ENCODE results near the gene FTO. TPM values are rescaled to one million over a fixed set of nuclear protein-coding genes. Genes with fewer than 3 reads are reported as not detected.

The FTO gene
- total and polyA plus RNA-seq, 2 of the 13 experiments (the other 11 are each of a cell fraction or from before 2014, with no cell fraction given): 41.6 to 55.8 TPM

DNA sequence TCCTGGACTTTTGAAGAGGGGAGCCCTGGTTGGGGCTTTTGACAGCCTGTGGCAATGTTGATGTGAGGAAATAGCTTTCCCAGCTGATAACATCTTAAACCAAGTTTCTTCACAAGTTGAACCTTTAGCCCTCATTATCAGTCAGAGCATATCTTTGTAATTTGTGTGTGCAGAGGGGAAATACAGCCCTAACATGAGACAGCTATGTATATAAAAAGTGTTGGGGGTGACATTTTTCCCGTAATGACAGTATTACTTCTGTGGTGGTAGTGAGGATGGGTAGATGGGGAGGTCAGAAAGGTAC is 221.1 kb downstream of the FTO start (continued):
- TF ChIP-seq, protein P1, sequence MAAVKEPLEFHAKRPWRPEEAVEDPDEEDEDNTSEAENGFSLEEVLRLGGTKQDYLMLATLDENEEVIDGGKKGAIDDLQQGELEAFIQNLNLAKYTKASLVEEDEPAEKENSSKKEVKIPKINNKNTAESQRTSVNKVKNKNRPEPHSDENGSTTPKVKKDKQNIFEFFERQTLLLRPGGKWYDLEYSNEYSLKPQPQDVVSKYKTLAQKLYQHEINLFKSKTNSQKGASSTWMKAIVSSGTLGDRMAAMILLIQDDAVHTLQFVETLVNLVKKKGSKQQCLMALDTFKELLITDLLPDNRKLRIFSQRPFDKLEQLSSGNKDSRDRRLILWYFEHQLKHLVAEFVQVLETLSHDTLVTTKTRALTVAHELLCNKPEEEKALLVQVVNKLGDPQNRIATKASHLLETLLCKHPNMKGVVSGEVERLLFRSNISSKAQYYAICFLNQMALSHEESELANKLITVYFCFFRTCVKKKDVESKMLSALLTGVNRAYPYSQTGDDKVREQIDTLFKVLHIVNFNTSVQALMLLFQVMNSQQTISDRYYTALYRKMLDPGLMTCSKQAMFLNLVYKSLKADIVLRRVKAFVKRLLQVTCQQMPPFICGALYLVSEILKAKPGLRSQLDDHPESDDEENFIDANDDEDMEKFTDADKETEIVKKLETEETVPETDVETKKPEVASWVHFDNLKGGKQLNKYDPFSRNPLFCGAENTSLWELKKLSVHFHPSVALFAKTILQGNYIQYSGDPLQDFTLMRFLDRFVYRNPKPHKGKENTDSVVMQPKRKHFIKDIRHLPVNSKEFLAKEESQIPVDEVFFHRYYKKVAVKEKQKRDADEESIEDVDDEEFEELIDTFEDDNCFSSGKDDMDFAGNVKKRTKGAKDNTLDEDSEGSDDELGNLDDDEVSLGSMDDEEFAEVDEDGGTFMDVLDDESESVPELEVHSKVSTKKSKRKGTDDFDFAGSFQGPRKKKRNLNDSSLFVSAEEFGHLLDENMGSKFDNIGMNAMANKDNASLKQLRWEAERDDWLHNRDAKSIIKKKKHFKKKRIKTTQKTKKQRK (IDR thresholded peaks at IDR 0.05; ENCODE audit: low read length): no peak
- TF ChIP-seq RFX1 (IDR thresholded peaks at IDR 0.05) (no peak), FOXO1 (CRISPR knock-in tag; IDR thresholded peaks at IDR 0.05) (no peak), REL (CRISPR knock-in tag; conservative IDR thresholded peaks at IDR 0.05) (no peak), SP4 (CRISPR knock-in tag; IDR thresholded peaks at IDR 0.05) (no peak), HNF4A (CRISPR knock-in tag; IDR thresholded peaks at IDR 0.05) (peak; percentile 57), CENPT (CRISPR knock-in tag; IDR thresholded peaks at IDR 0.05; ENCODE audit: low read depth) (no peak), ZNF747 (CRISPR knock-in tag; IDR thresholded peaks at IDR 0.05; ENCODE audit: borderline replicate concordance) (no peak), SOX13 (IDR thresholded peaks at IDR 0.05) (no peak), SOX13 (CRISPR knock-in tag; conservative IDR thresholded peaks at IDR 0.05 in 1 of 2, IDR thresholded peaks at IDR 0.05 in 1 of 2) (0 out of 4 replicates have a peak, but pooled peaks of 1 of the 2 experiments have one; percentile 18), DPF2 (CRISPR knock-in tag; IDR thresholded peaks at IDR 0.05; ENCODE audit: borderline replicate concordance, low read depth) (no peak), HMGA1 (CRISPR knock-in tag; conservative IDR thresholded peaks at IDR 0.05) (no peak), RBM22 (optimal IDR thresholded peaks at IDR 0.05; ENCODE audit: low read length) (no peak), TARDBP (CRISPR knock-in tag; IDR thresholded peaks at IDR 0.05) (peak; percentile 30; the same call in 1 of the 2 replicates), ZNF615 (CRISPR knock-in tag; IDR thresholded peaks at IDR 0.05; ENCODE audit: borderline replicate concordance) (no peak), ZSCAN30 (CRISPR knock-in tag; IDR thresholded peaks at IDR 0.05) (no peak)
- TF ChIP-seq, protein P2, sequence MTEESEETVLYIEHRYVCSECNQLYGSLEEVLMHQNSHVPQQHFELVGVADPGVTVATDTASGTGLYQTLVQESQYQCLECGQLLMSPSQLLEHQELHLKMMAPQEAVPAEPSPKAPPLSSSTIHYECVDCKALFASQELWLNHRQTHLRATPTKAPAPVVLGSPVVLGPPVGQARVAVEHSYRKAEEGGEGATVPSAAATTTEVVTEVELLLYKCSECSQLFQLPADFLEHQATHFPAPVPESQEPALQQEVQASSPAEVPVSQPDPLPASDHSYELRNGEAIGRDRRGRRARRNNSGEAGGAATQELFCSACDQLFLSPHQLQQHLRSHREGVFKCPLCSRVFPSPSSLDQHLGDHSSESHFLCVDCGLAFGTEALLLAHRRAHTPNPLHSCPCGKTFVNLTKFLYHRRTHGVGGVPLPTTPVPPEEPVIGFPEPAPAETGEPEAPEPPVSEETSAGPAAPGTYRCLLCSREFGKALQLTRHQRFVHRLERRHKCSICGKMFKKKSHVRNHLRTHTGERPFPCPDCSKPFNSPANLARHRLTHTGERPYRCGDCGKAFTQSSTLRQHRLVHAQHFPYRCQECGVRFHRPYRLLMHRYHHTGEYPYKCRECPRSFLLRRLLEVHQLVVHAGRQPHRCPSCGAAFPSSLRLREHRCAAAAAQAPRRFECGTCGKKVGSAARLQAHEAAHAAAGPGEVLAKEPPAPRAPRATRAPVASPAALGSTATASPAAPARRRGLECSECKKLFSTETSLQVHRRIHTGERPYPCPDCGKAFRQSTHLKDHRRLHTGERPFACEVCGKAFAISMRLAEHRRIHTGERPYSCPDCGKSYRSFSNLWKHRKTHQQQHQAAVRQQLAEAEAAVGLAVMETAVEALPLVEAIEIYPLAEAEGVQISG (CRISPR knock-in tag; IDR thresholded peaks at IDR 0.05): no peak
- TF ChIP-seq, protein P3, sequence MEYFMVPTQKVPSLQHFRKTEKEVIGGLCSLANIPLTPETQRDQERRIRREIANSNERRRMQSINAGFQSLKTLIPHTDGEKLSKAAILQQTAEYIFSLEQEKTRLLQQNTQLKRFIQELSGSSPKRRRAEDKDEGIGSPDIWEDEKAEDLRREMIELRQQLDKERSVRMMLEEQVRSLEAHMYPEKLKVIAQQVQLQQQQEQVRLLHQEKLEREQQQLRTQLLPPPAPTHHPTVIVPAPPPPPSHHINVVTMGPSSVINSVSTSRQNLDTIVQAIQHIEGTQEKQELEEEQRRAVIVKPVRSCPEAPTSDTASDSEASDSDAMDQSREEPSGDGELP (IDR thresholded peaks at IDR 0.05; ENCODE audit: borderline replicate concordance, low read depth): peak; percentile 63; the same call in 1 of the 2 replicates
- TF ChIP-seq, protein P4, sequence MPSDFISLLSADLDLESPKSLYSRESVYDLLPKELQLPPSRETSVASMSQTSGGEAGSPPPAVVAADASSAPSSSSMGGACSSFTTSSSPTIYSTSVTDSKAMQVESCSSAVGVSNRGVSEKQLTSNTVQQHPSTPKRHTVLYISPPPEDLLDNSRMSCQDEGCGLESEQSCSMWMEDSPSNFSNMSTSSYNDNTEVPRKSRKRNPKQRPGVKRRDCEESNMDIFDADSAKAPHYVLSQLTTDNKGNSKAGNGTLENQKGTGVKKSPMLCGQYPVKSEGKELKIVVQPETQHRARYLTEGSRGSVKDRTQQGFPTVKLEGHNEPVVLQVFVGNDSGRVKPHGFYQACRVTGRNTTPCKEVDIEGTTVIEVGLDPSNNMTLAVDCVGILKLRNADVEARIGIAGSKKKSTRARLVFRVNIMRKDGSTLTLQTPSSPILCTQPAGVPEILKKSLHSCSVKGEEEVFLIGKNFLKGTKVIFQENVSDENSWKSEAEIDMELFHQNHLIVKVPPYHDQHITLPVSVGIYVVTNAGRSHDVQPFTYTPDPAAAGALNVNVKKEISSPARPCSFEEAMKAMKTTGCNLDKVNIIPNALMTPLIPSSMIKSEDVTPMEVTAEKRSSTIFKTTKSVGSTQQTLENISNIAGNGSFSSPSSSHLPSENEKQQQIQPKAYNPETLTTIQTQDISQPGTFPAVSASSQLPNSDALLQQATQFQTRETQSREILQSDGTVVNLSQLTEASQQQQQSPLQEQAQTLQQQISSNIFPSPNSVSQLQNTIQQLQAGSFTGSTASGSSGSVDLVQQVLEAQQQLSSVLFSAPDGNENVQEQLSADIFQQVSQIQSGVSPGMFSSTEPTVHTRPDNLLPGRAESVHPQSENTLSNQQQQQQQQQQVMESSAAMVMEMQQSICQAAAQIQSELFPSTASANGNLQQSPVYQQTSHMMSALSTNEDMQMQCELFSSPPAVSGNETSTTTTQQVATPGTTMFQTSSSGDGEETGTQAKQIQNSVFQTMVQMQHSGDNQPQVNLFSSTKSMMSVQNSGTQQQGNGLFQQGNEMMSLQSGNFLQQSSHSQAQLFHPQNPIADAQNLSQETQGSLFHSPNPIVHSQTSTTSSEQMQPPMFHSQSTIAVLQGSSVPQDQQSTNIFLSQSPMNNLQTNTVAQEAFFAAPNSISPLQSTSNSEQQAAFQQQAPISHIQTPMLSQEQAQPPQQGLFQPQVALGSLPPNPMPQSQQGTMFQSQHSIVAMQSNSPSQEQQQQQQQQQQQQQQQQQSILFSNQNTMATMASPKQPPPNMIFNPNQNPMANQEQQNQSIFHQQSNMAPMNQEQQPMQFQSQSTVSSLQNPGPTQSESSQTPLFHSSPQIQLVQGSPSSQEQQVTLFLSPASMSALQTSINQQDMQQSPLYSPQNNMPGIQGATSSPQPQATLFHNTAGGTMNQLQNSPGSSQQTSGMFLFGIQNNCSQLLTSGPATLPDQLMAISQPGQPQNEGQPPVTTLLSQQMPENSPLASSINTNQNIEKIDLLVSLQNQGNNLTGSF (CRISPR knock-in tag; IDR thresholded peaks at IDR 0.05): no peak
